Measurements from ENCODE around the gene DMXL2. TPM values are rescaled to one million over a fixed set of nuclear protein-coding genes. Genes with fewer than 3 reads are reported as not detected.
"Not testable (repeated sequence)": the region's sequence is repeated elsewhere in the genome, so short reads cannot be mapped to it uniquely, and the experiment has no call there.

DMXL2 gene
- polyA plus RNA-seq, 4 donors = 47.3 to 95.7 (median 55.9) TPM

- no peak for DNase-seq (ENCODE audit: low read depth in 4 of 4, low spot score in 3 of 4)
These were observed 197.8 kb downstream of the DMXL2 start for GRCh38 chr15:51424780-51425179.

GRCh38 chr15:51423040-51423439, 199.5 kb downstream of the DMXL2 start:
- DNase-seq (ENCODE audit: low read depth in 4 of 4, low spot score in 3 of 4) = not testable (repeated sequence)

GRCh38 chr15:51416129-51416528, 206.4 kb downstream of the DMXL2 start:
- no peak for DNase-seq (ENCODE audit: low read depth in 4 of 4, low spot score in 3 of 4)

GRCh38 chr15:51414256-51414860, 208.2 kb downstream of the DMXL2 start:
- no peak for DNase-seq (ENCODE audit: low read depth in 4 of 4, low spot score in 3 of 4)

- DNase-seq (ENCODE audit: low read depth in 4 of 4, low spot score in 3 of 4) = no peak
These were observed 216.7 kb downstream of the DMXL2 start for GRCh38 chr15:51405693-51406523.

- no peak for DNase-seq (ENCODE audit: low read depth in 4 of 4, low spot score in 3 of 4)
These were observed 218.4 kb downstream of the DMXL2 start for GRCh38 chr15:51403946-51404695.

- peak in 1 of 4 donors; percentile 40 for DNase-seq (ENCODE audit: low read depth in 4 of 4, low spot score in 3 of 4)
These were observed 219.3 kb downstream of the DMXL2 start for GRCh38 chr15:51403072-51403878.

- DNase-seq (ENCODE audit: low read depth in 4 of 4, low spot score in 3 of 4) = no peak
These were observed 220.6 kb downstream of the DMXL2 start for GRCh38 chr15:51401872-51402517.

- no peak for DNase-seq (ENCODE audit: low read depth in 4 of 4, low spot score in 3 of 4)
These were observed 221.4 kb downstream of the DMXL2 start for GRCh38 chr15:51401051-51401780.

GRCh38 chr15:51398626-51399025, 223.9 kb downstream of the DMXL2 start:
- DNase-seq (ENCODE audit: low read depth in 4 of 4, low spot score in 3 of 4) = no peak

Other genes with a start within 250 kb of the DMXL2 start
- gene SCG3, start 58.7 kb upstream of the DMXL2 start, polyA plus RNA-seq (ENCODE audit: insufficient read length in 4 of 4) = under 1 TPM; 0.09 to 0.57 (median 0.43) TPM
- gene LYSMD2, start 114.9 kb upstream of the DMXL2 start, polyA plus RNA-seq (ENCODE audit: insufficient read length in 4 of 4) = 1 to 10 TPM; 4.5 to 7.5 (median 5.9) TPM
- gene TMOD2, start 128.8 kb upstream of the DMXL2 start, polyA plus RNA-seq (ENCODE audit: insufficient read length in 4 of 4) = 10 to 100 TPM in 1 of 4 donors, 1 to 10 TPM in 3; 4.5 to 12.1 (median 5.5) TPM
- gene TMOD3, start 206.9 kb upstream of the DMXL2 start, polyA plus RNA-seq (ENCODE audit: insufficient read length in 4 of 4) = 10 to 100 TPM; 38.2 to 60.0 (median 50.6) TPM

Measured in left renal pelvis (tissue), 4 donors.